WERI-Rb-1 (cell line): ENCODE data around the gene KRT4.
"Not testable (repeated sequence)": the region's sequence is repeated elsewhere in the genome, so short reads cannot be mapped to it uniquely, and the experiment has no call there.

Source experiments
- DNase-seq: peaks from one replicate; pipeline ENCODE4 v3.0.0-alpha.2; 2020
- H3K27ac ChIP-seq: fragments of 250-450 bp; sonication (Bioruptor Pico); 2 replicates; pipeline ENCODE4 v1.5.1; 2020; ENCODE audit warnings: mild to moderate bottlenecking, moderate library complexity
- H3K27me3 ChIP-seq: fragments of 250-450 bp; sonication (Bioruptor Pico); 2 replicates; pipeline ENCODE4 v1.5.1; 2021; ENCODE audit warnings: mild to moderate bottlenecking, low read depth, moderate library complexity; ENCODE audit not compliant: insufficient read depth, severe bottlenecking
- H3K36me3 ChIP-seq: fragments of 250-450 bp; sonication (Bioruptor Pico); 2 replicates; pipeline ENCODE4 v1.5.1; 2020; ENCODE audit warnings: mild to moderate bottlenecking, moderate library complexity
- H3K4me3 ChIP-seq: 2 replicates; pipeline ENCODE4 v1.5.1; 2011; ENCODE audit warnings: low read depth, mild to moderate bottlenecking, control low read depth, low read length
- H3K9me3 ChIP-seq: fragments of 250-450 bp; sonication (Bioruptor Pico); 2 replicates; pipeline ENCODE4 v1.5.1; 2021; ENCODE audit warnings: mild to moderate bottlenecking, moderate library complexity; ENCODE audit not compliant: severe bottlenecking
- CTCF ChIP-seq: IDR thresholded peaks from 2 replicates; pipeline ENCODE4 v1.5.1; 2011; ENCODE audit warnings: low read depth, mild to moderate bottlenecking, control low read depth, inconsistent platforms, low read length

KRT4 gene

GRCh38 chr12:52856787-52857186 lies 42.9 kb upstream of the KRT4 start:
- no peak overlapping the region for H3K4me3 ChIP-seq
- H3K27ac ChIP-seq, result no peak overlapping the region

GRCh38 chr12:52856077-52856476 lies 42.2 kb upstream of the KRT4 start:
- DNase-seq, H3K9me3 ChIP-seq, H3K27ac ChIP-seq, H3K4me3 ChIP-seq, H3K36me3 ChIP-seq: not testable (repeated sequence)
- H3K27me3 ChIP-seq, result peaks cover 74% of the 10 kb centered on the region

More at GRCh38 chr12:52856787-52857186, 42.9 kb upstream of the KRT4 start:
- TF ChIP-seq CTCF, result no peak
- Histone ChIP-seq H3K36me3 (no peaks in the 10 kb centered on the region), H3K9me3 (peaks cover 5% of the 10 kb centered on the region), H3K27me3 (peaks cover 74% of the 10 kb centered on the region)
- no peak for DNase-seq

- H3K4me3 ChIP-seq, result no peak overlapping the region
- peaks cover 81% of the 10 kb centered on the region for H3K27me3 ChIP-seq
- peaks cover 5% of the 10 kb centered on the region for H3K9me3 ChIP-seq
- no peak for TF ChIP-seq CTCF
- no peak overlapping the region for H3K27ac ChIP-seq
- no peak for DNase-seq
- H3K36me3 ChIP-seq, result no peaks in the 10 kb centered on the region
Measured at GRCh38 chr12:52851787-52852186, 37.9 kb upstream of the KRT4 start.

GRCh38 chr12:52850681-52851080 lies 36.8 kb upstream of the KRT4 start:
- H3K36me3 ChIP-seq, result no peaks in the 10 kb centered on the region
- H3K9me3 ChIP-seq, result no peaks in the 10 kb centered on the region
- no peak for DNase-seq
- H3K27ac ChIP-seq, result no peak overlapping the region
- H3K27me3 ChIP-seq, result peaks cover 87% of the 10 kb centered on the region
- H3K4me3 ChIP-seq, result no peak overlapping the region
- TF ChIP-seq CTCF, result no peak

- peaks cover 97% of the 10 kb centered on the region for H3K27me3 ChIP-seq
- TF ChIP-seq CTCF, result no peak
- H3K27ac ChIP-seq, result no peak overlapping the region
- no peak overlapping the region for H3K4me3 ChIP-seq
- no peaks in the 10 kb centered on the region for H3K9me3 ChIP-seq
- no peak for DNase-seq
- no peaks in the 10 kb centered on the region for H3K36me3 ChIP-seq
Measured at GRCh38 chr12:52849511-52849910, 35.6 kb upstream of the KRT4 start.

- H3K4me3 ChIP-seq, result no peak within 1 kb of the TSS
- H3K36me3 ChIP-seq, result no peaks in the 10 kb centered on the region
- no peak for DNase-seq
- H3K27me3 ChIP-seq, result peaks cover 99% of the 10 kb centered on the region
- TF ChIP-seq CTCF, result no peak
- H3K27ac ChIP-seq, result no peak within 1 kb of the TSS
- no peaks in the 10 kb centered on the region for H3K9me3 ChIP-seq
Measured at GRCh38 chr12:52848661-52849255, 34.8 kb upstream of the KRT4 start, which contains the start of gene KRT78. TSS of gene KRT78 (minus strand) at chr12:52848994. CDS start at chr12:52848930, 64 bp downstream.
